PC-9 (cell line): ENCODE data around the gene ATP13A3. TPM values are rescaled to one million over a fixed set of nuclear protein-coding genes. Genes with fewer than 3 reads are reported as not detected.
A peak's percentile ranks its signal among the peaks of the same experiment; 100 is the strongest.

ENCODE experiments used
- BruUV-seq: library from RNA; stranded (reverse); fragments of 400-500 nt; replicated peaks from 2 replicates; lab custom pipeline; 2021; lab: Mats Ljungman, UMichigan
- CTCF ChIA-PET: fragments of 300-600 bp; sonication (Branson Sonifier 250); formaldehyde crosslinking; loops from one replicate; lab custom pipeline; 2022; ENCODE audit warnings: antibody characterized with exemption; lab: Charles Lee
- POLR2A ChIA-PET: fragments of 300-600 bp; sonication (Branson Sonifier 250); formaldehyde crosslinking; loops from one replicate; lab custom pipeline; 2022; ENCODE audit warnings: antibody characterized with exemption; ENCODE audit not compliant: unreplicated experiment; lab: Charles Lee
- DNase-seq, 2 experiments: peaks; one replicate each; pipeline versions ENCODE4 v3.0.0 to v3.0.0-alpha.2; 2015 to 2022; ENCODE audit warnings: mixed read lengths in 1 of 2
- H2AFZ ChIP-seq: fragments of 200-600 bp; sonication (generic); 2 replicates; pipeline ENCODE4 v1.8.1; 2017; ENCODE audit warnings: antibody characterized with exemption
- H3F3A ChIP-seq: fragments of 200-600 bp; sonication (generic); 2 replicates; pipeline ENCODE4 v1.8.1; 2017; ENCODE audit warnings: antibody characterized with exemption, mild to moderate bottlenecking, low read depth; ENCODE audit not compliant: insufficient read depth
- H3K27ac ChIP-seq: fragments of 200-600 bp; sonication (generic); 2 replicates; pipeline ENCODE4 v1.6.1; 2016; ENCODE audit warnings: mixed run types
- H3K27me3 ChIP-seq: fragments of 200-600 bp; sonication (generic); 2 replicates; pipeline ENCODE4 v1.6.1; 2016; ENCODE audit warnings: low read depth, mixed run types; ENCODE audit not compliant: insufficient read depth
- H3K36me3 ChIP-seq: fragments of 200-600 bp; sonication (generic); 2 replicates; pipeline ENCODE4 v1.6.1; 2016; ENCODE audit warnings: low read depth, mixed run types
- H3K4me1 ChIP-seq: fragments of 200-600 bp; sonication (generic); replicated peaks from 2 replicates; pipeline ENCODE4 v1.6.1; 2016; ENCODE audit warnings: mixed run types; ENCODE audit not compliant: insufficient read depth
- H3K4me2 ChIP-seq: fragments of 200-600 bp; sonication (generic); 2 replicates; pipeline ENCODE4 v1.6.1; 2017; ENCODE audit warnings: mixed run types
- H3K4me3 ChIP-seq: fragments of 200-600 bp; sonication (generic); 2 replicates; pipeline ENCODE4 v1.6.1; 2016; ENCODE audit warnings: mixed run types
- H3K79me2 ChIP-seq: fragments of 200-600 bp; sonication (generic); 2 replicates; pipeline ENCODE4 v1.6.1; 2017; ENCODE audit warnings: low read depth, mixed run types
- H3K9me2 ChIP-seq: fragments of 200-600 bp; sonication (generic); 2 replicates; pipeline ENCODE4 v1.8.1; 2017; ENCODE audit warnings: mild to moderate bottlenecking; ENCODE audit not compliant: insufficient read depth
- H3K9me3 ChIP-seq: fragments of 200-600 bp; sonication (generic); 2 replicates; pipeline ENCODE4 v1.8.1; 2016; ENCODE audit warnings: low read depth; ENCODE audit not compliant: insufficient read depth
- H4K20me1 ChIP-seq: fragments of 200-600 bp; sonication (generic); 2 replicates; pipeline ENCODE4 v1.8.1; 2017; ENCODE audit not compliant: insufficient read depth
- EZH2 ChIP-seq: fragments of 200-600 bp; sonication (generic); IDR thresholded peaks from 2 replicates; pipeline ENCODE4 v1.8.0; 2017; ENCODE audit warnings: antibody characterized with exemption, low read depth
- intact Hi-C: fragments of 100-400 bp; cut with micrococcal nuclease; formaldehyde crosslinking; loops from one replicate; pipeline ENCODE4 v1.10.0; 2022; ENCODE audit not compliant: unreplicated experiment
- total RNA-seq: library from RNA; stranded (reverse); gene quantifications from 2 replicates; pipeline ENCODE4 v1.2.3, GENCODE V29; 2021
- TF ChIP-seq, protein P1 (sequence below): fragments of 200-600 bp; sonication (generic); conservative IDR thresholded peaks from 2 replicates; pipeline ENCODE4 v1.6.1; 2017; ENCODE audit warnings: mixed run types, antibody characterized with exemption, mild to moderate bottlenecking, moderate library complexity

Gene ATP13A3
- total RNA-seq, 1 experiment from 2014 or later, result 242 TPM

DNA sequence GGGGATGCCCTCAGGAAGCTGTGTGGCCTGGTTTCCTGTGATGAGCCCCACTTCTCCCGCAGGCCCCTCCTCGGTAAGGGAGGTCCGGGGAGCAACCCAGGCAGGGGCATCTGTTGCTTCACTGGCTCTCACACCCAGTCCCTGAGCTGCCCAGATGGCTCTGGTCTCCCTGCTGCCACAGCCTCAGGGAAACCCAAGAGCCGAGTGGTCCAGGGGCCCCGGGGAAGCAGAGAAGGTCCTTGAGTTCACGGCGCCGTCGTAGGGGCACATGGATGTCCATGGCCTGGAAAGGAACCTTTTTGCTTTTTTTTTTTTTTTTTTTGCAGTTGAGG, 103.9 kb downstream of the ATP13A3 start:
- Histone ChIP-seq H3K9me3 (no peaks in the 10 kb centered on the region), H3K27ac (no peak overlapping the region), H3K9me2 (no peaks in the 10 kb centered on the region), H3F3A (no peaks in the 10 kb centered on the region), H3K36me3 (no peaks in the 10 kb centered on the region), H2AFZ (no peak overlapping the region), H3K4me3 (no peak overlapping the region), H3K4me1 (no peaks in the 10 kb centered on the region), H4K20me1 (no peaks in the 10 kb centered on the region), H3K27me3 (peaks cover 20% of the 10 kb centered on the region; the same call in 1 of the 2 replicates), H3K79me2 (no peaks in the 10 kb centered on the region), H3K4me2 (no peak overlapping the region)
- no TSS peak for BruUV-seq
- TF ChIP-seq, protein P1, sequence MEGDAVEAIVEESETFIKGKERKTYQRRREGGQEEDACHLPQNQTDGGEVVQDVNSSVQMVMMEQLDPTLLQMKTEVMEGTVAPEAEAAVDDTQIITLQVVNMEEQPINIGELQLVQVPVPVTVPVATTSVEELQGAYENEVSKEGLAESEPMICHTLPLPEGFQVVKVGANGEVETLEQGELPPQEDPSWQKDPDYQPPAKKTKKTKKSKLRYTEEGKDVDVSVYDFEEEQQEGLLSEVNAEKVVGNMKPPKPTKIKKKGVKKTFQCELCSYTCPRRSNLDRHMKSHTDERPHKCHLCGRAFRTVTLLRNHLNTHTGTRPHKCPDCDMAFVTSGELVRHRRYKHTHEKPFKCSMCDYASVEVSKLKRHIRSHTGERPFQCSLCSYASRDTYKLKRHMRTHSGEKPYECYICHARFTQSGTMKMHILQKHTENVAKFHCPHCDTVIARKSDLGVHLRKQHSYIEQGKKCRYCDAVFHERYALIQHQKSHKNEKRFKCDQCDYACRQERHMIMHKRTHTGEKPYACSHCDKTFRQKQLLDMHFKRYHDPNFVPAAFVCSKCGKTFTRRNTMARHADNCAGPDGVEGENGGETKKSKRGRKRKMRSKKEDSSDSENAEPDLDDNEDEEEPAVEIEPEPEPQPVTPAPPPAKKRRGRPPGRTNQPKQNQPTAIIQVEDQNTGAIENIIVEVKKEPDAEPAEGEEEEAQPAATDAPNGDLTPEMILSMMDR, result no peak
- TF ChIP-seq EZH2, result no peak
- ChIA-PET CTCF (interaction anchor here (0.7 kb wide), 1 partner anchor 21 kb away, joined by 3 read pairs; no protein-coding TSS in a partner anchor), POLR2A (no interaction called here)
- intact Hi-C loops, result no loop called here
- DNase-seq, result no peak

DNA sequence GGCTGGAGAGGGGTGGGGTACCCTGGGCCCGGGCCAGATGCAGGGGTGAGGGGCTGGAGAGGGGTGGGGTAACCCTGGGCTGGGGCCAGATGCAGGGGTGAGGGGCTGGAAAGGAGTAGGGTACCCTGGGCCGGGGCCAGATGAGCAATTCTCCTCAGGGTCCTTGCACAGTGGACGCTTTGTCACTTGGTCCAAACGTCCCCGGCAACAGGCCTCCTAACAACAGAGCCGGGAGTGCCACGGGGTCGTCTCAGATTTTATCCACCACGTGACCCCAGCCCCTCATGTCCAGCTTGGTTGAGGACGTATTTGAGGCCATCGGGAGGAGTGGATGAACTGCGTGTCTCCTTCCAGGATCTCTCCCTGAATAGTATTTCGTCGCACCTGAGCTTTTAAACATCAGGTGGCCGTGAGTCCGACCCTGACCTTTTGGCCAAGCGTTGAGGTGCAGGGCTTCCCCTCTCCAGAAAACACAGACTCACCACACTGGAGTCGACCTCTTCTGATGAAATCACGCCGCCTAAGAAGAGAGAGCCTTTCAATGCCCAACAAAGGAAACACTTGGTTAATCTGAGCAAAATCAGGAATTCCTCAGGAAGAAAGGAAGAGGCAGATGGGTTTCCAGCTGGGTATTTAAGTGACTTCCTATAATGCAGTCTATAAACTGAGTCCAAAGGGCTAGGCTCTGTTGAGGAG, 104.5 kb downstream of the ATP13A3 start:
- no TSS peak for BruUV-seq
- CTCF ChIA-PET, result no interaction called here
- intact Hi-C loops, result no loop called here
- Histone ChIP-seq H3F3A (no peaks in the 10 kb centered on the region), H3K27ac (no peak overlapping the region), H4K20me1 (no peaks in the 10 kb centered on the region), H2AFZ (no peak overlapping the region), H3K36me3 (no peaks in the 10 kb centered on the region), H3K4me1 (no peaks in the 10 kb centered on the region), H3K79me2 (no peaks in the 10 kb centered on the region), H3K9me2 (no peaks in the 10 kb centered on the region), H3K4me2 (no peak overlapping the region), H3K4me3 (no peak overlapping the region), H3K9me3 (no peaks in the 10 kb centered on the region), H3K27me3 (peaks cover 20% of the 10 kb centered on the region; the same call in 1 of the 2 replicates)
- DNase-seq, result no peak
- POLR2A ChIA-PET, result no interaction called here
- TF ChIP-seq EZH2, result no peak
- TF ChIP-seq, protein P1, result no peak

DNA sequence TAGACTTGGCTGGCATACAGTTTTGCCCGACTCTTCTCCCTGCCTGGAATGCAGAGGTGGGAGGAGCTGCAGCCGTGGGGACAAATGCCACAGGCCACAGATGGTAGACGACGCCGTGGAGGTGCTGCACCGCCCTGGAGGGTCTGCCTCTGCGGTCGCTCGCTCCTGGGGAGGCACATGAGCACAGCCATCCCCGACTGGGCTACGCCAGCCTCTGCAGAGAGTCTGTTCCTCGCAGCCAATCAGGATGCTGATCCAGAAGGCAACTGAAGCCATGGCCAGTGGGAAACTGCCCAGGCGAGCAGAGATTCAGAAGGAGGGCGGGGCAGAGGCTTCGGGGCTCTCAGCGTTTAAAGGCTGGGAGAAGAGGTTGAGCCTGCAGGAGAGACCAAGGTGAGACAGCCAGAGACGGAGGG, 105.3 kb downstream of the ATP13A3 start:
- Histone ChIP-seq H3K27ac (no peak overlapping the region), H3K9me2 (no peaks in the 10 kb centered on the region), H3K4me3 (no peak overlapping the region), H4K20me1 (no peaks in the 10 kb centered on the region), H3K79me2 (no peaks in the 10 kb centered on the region), H3F3A (no peaks in the 10 kb centered on the region), H3K9me3 (no peaks in the 10 kb centered on the region), H2AFZ (no peak overlapping the region), H3K4me2 (no peak overlapping the region; the same call in 1 of the 2 replicates), H3K27me3 (peaks cover 22% of the 10 kb centered on the region; the same call in 1 of the 2 replicates), H3K36me3 (no peaks in the 10 kb centered on the region), H3K4me1 (no peaks in the 10 kb centered on the region)
- BruUV-seq, result no TSS peak
- intact Hi-C loops, result no loop called here
- TF ChIP-seq, protein P1, result no peak
- TF ChIP-seq EZH2, result no peak
- ChIA-PET CTCF (interaction anchor here (0.6 kb wide), 1 partner anchor 240 kb away, joined by 4 read pairs; no protein-coding TSS in a partner anchor), POLR2A (no interaction called here)
- peak in 1 of 2 experiments; percentile 66 for DNase-seq
